Ishikawa (cell line): Measurements from ENCODE around the gene ARNT2.

Experiments
- CEBPB ChIP-seq: IDR thresholded peaks from 2 replicates; pipeline ENCODE4 v1.6.1; 2012
- CREB1 ChIP-seq: IDR thresholded peaks from 2 replicates; pipeline ENCODE4 v1.6.1; 2012; ENCODE audit warnings: low read depth
- EGR1 ChIP-seq: IDR thresholded peaks from 2 replicates; pipeline ENCODE4 v1.6.1; 2012
- EP300 ChIP-seq: IDR thresholded peaks from 2 replicates; pipeline ENCODE4 v1.6.1; 2012; ENCODE audit warnings: borderline replicate concordance
- FOXM1 ChIP-seq: IDR thresholded peaks from 2 replicates; pipeline ENCODE4 v1.6.1; 2012; ENCODE audit warnings: low read depth, borderline replicate concordance
- NFIC ChIP-seq: IDR thresholded peaks from 2 replicates; pipeline ENCODE4 v1.6.1; 2012
- RAD21 ChIP-seq: IDR thresholded peaks from 2 replicates; pipeline ENCODE4 v1.6.1; 2012; ENCODE audit warnings: low read depth
- TAF1 ChIP-seq: IDR thresholded peaks from 2 replicates; pipeline ENCODE4 v1.6.1; 2012; ENCODE audit warnings: low read depth, mild to moderate bottlenecking
- TCF12 ChIP-seq: IDR thresholded peaks from 2 replicates; pipeline ENCODE4 v1.6.1; 2012; ENCODE audit warnings: low read depth
- TEAD4 ChIP-seq: IDR thresholded peaks from 2 replicates; pipeline ENCODE4 v1.6.1; 2012
- USF1 ChIP-seq: IDR thresholded peaks from 2 replicates; pipeline ENCODE4 v1.6.1; 2012
- YY1 ChIP-seq: IDR thresholded peaks from 2 replicates; pipeline ENCODE4 v1.6.1; 2012; ENCODE audit warnings: low read depth
- ZBTB7A ChIP-seq: IDR thresholded peaks from 2 replicates; pipeline ENCODE4 v1.6.1; 2012; ENCODE audit warnings: low read depth
- TF ChIP-seq, protein P1 (sequence below): IDR thresholded peaks from 2 replicates; pipeline ENCODE4 v1.6.1; 2012

- TF ChIP-seq, protein P1, sequence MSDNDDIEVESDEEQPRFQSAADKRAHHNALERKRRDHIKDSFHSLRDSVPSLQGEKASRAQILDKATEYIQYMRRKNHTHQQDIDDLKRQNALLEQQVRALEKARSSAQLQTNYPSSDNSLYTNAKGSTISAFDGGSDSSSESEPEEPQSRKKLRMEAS = no peak
- TF ChIP-seq CEBPB = no peak
- TF ChIP-seq CREB1 = no peak
- TF ChIP-seq RAD21 = no peak
- no peak for TF ChIP-seq EGR1
- no peak for TF ChIP-seq YY1
- no peak for TF ChIP-seq TAF1
- no peak for TF ChIP-seq EP300
- TF ChIP-seq FOXM1 = no peak
- no peak for TF ChIP-seq ZBTB7A
- TF ChIP-seq TEAD4 = no peak
- TF ChIP-seq TCF12 = no peak
- TF ChIP-seq NFIC = no peak
- no peak for TF ChIP-seq USF1
Observed at GRCh38 chr15:80565398-80565797, 161.2 kb downstream of the ARNT2 start.
